ENCODE results near the gene SLC12A4. TPM values are rescaled to one million over a fixed set of nuclear protein-coding genes. Genes with fewer than 3 reads are reported as not detected.
A peak's percentile ranks its signal among the peaks of the same experiment; 100 is the strongest.

SLC12A4 gene
- total and polyA plus RNA-seq, 2 of the 13 experiments (the other 11 are each of a cell fraction or from before 2014, with no cell fraction given), result 65.1 to 84.3 TPM

GRCh38 chr16:67941469-67942199 lies 26.8 kb downstream of the SLC12A4 start:
- Histone ChIP-seq H3K79me2 (ENCODE audit: insufficient read depth, low read length) (peaks cover 10% of the 10 kb centered on the region), H3K4me3 (replicated peaks in 1 of 3; ENCODE audit: insufficient read depth in 1 of 3, low read depth in 2 of 3, low read length in 3 of 3) (no peak overlapping the region), H2AFZ (ENCODE audit: low read length) (no peak overlapping the region), H3K27ac (ENCODE audit: extremely low read length, insufficient read depth, low read length) (peak overlapping the region; percentile 85), H4K20me1 (ENCODE audit: insufficient read depth, low read length) (peaks cover 17% of the 10 kb centered on the region; the same call in 1 of the 2 replicates), H3K36me3 (replicated peaks in 1 of 2; ENCODE audit: control insufficient read depth in 1 of 2, insufficient read depth in 2 of 2, low read length in 2 of 2) (peaks cover 21 to 31% of the 10 kb centered on the region in 2 experiments), H3K4me2 (ENCODE audit: low read depth, low read length) (no peak overlapping the region), H3K9ac (ENCODE audit: insufficient read depth, low read depth, low read length) (no peak overlapping the region), H3K9me3 (ENCODE audit: low read length) (no peaks in the 10 kb centered on the region), H3K27me3 (ENCODE audit: control insufficient read depth in 1 of 2, insufficient read depth in 2 of 2, low read length in 2 of 2) (no peaks in the 10 kb centered on the region; a peak in 1 of 5 replicates), H3K4me1 (ENCODE audit: insufficient read depth, low read length) (peaks cover 63% of the 10 kb centered on the region)
- no TSS peak for BruUV-seq (replicated peaks)
- POLR2A ChIA-PET, result interaction anchor here (0.8 to 13.6 kb wide), 11 partner anchors 22 to 143 kb away, joined by 3 to 226 read pairs (median 12); partner anchors contain the start of genes DDX28, DUS2, NFATC3 and RANBP10
- no peak for DNase-seq (ENCODE audit: low spot score)
- intact Hi-C loops (cut with micrococcal nuclease; ENCODE audit: unreplicated experiment), result loop anchor here (2.0 kb wide), 2 partner anchors 27 to 99 kb away; partner anchors contain the start of gene SLC12A4
- no peak for FAIRE-seq
- in situ Hi-C loops (cut with HindIII; ENCODE audit: extremely low pct_ligation_motif_present, low pct_unique_long_range_greater_than_20kb), result loop anchor here (5.0 kb wide), 1 partner anchor 101 kb away; no protein-coding TSS in a partner anchor
- WGBS (ENCODE audit: low lambda C conversion rate), result 90% methylated on average over 9 of the region's 9 CpGs
- no peak for ATAC-seq
- CTCF ChIA-PET (ENCODE audit: low intra/inter-chr PET ratio, low total read pairs), result interaction anchor here (0.8 to 1.3 kb wide), 3 partner anchors 13 to 125 kb away, joined by 4 to 8 read pairs (median 8); no protein-coding TSS in a partner anchor
- TF ChIP-seq, protein P1, sequence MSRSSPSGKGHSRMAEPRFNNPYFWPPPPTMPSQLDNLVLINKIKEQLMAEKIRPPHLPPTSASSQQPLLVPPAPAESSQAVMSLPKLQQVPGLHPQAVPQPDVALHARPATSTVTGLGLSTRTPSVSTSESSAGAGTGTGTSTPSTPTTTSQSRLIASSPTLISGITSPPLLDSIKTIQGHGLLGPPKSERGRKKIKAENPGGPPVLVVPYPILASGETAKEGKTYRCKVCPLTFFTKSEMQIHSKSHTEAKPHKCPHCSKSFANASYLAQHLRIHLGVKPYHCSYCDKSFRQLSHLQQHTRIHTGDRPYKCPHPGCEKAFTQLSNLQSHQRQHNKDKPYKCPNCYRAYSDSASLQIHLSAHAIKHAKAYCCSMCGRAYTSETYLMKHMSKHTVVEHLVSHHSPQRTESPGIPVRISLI (CRISPR knock-in tag; IDR thresholded peaks at IDR 0.05; ENCODE audit: borderline replicate concordance), result peak; percentile 59; the same call in 1 of the 2 replicates
- TF ChIP-seq ZC3H13 (CRISPR knock-in tag; IDR thresholded peaks at IDR 0.05) (peak; percentile 82; the same call in 1 of the 2 replicates), POLR2G (IDR thresholded peaks at IDR 0.05; ENCODE audit: low read depth, low read length) (peak; percentile 52), ARNT2 (CRISPR knock-in tag; IDR thresholded peaks at IDR 0.05; ENCODE audit: low read depth) (0 out of 2 replicates have a peak, but pooled peaks have one; percentile 36), KLF12 (CRISPR knock-in tag; IDR thresholded peaks at IDR 0.05; ENCODE audit: borderline replicate concordance) (0 out of 2 replicates have a peak, but pooled peaks have one; percentile 26), ATF7-NPFF (CRISPR knock-in tag; IDR thresholded peaks at IDR 0.05; ENCODE audit: low read depth) (0 out of 2 replicates have a peak, but pooled peaks have one; percentile 6), ZNF333 (CRISPR knock-in tag; IDR thresholded peaks at IDR 0.05; ENCODE audit: borderline replicate concordance) (0 out of 2 replicates have a peak, but pooled peaks have one; percentile 15), ATF5 (CRISPR knock-in tag; IDR thresholded peaks at IDR 0.05; ENCODE audit: low read depth) (0 out of 2 replicates have a peak, but pooled peaks have one; percentile 5), PAF1 (CRISPR knock-in tag; IDR thresholded peaks at IDR 0.05) (0 out of 2 replicates have a peak, but pooled peaks have one; percentile 66), ZNF543 (CRISPR knock-in tag; IDR thresholded peaks at IDR 0.05) (peak; percentile 4; the same call in 1 of the 2 replicates), HOMEZ (CRISPR knock-in tag; IDR thresholded peaks at IDR 0.05; ENCODE audit: low read depth) (no peak), MED8 (CRISPR knock-in tag; IDR thresholded peaks at IDR 0.05; ENCODE audit: insufficient replicate concordance) (peak; percentile 24), NRL (CRISPR knock-in tag; IDR thresholded peaks at IDR 0.05; ENCODE audit: borderline replicate concordance) (0 out of 2 replicates have a peak, but pooled peaks have one; percentile 1)
- TF ChIP-seq, protein P2, sequence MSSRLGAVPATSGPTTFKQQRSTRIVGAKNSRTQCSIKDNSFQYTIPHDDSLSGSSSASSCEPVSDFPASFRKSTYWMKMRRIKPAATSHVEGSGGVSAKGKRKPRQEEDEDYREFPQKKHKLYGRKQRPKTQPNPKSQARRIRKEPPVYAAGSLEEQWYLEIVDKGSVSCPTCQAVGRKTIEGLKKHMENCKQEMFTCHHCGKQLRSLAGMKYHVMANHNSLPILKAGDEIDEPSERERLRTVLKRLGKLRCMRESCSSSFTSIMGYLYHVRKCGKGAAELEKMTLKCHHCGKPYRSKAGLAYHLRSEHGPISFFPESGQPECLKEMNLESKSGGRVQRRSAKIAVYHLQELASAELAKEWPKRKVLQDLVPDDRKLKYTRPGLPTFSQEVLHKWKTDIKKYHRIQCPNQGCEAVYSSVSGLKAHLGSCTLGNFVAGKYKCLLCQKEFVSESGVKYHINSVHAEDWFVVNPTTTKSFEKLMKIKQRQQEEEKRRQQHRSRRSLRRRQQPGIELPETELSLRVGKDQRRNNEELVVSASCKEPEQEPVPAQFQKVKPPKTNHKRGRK (CRISPR knock-in tag; IDR thresholded peaks at IDR 0.05), result no peak
- TF ChIP-seq, protein P3, sequence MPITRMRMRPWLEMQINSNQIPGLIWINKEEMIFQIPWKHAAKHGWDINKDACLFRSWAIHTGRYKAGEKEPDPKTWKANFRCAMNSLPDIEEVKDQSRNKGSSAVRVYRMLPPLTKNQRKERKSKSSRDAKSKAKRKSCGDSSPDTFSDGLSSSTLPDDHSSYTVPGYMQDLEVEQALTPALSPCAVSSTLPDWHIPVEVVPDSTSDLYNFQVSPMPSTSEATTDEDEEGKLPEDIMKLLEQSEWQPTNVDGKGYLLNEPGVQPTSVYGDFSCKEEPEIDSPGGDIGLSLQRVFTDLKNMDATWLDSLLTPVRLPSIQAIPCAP (CRISPR knock-in tag; IDR thresholded peaks at IDR 0.05; ENCODE audit: low read depth), result 0 out of 2 replicates have a peak, but pooled peaks have one; percentile 14
